CD14-positive monocyte (primary cell): Measurements from ENCODE around the gene RPL18A. TPM values are rescaled to one million over a fixed set of nuclear protein-coding genes. Genes with fewer than 3 reads are reported as not detected.
A peak's percentile ranks its signal among the peaks of the same experiment; 100 is the strongest.

ENCODE experiments used
- DNase-seq, 3 donors: peaks; one replicate each; pipeline ENCODE4 v3.0.0-alpha.2; 2011 to 2022
- H2AFZ ChIP-seq: 2 replicates; pipeline ENCODE4 v1.6.0; 2012; ENCODE audit warnings: mild to moderate bottlenecking, low read depth, low read length, inconsistent platforms; ENCODE audit not compliant: insufficient read depth, poor library complexity, severe bottlenecking
- H3K27ac ChIP-seq, 2 donors: 1 replicate in 1 of 2; 2 replicates in 1 of 2; pipeline ENCODE4 v1.5.1; 2012 to 2013; ENCODE audit warnings: low read length in 2 of 2, control low read depth in 1 of 2, inconsistent platforms in 1 of 2, low read depth in 1 of 2, mild to moderate bottlenecking in 1 of 2
- H3K27me3 ChIP-seq, 2 donors: one replicate each; pipeline versions ENCODE4 v1.6.0 to v1.6.1; 2011 to 2013; ENCODE audit warnings: low read length in 2 of 2; ENCODE audit not compliant: control insufficient read depth in 2 of 2, insufficient read depth in 2 of 2
- H3K36me3 ChIP-seq, 2 donors: replicated peaks in 1 of 2; 1 replicate in 1 of 2; 2 replicates in 1 of 2; pipeline versions ENCODE4 v1.5.1 to v1.6.1; 2012 to 2013; ENCODE audit warnings: low read length in 2 of 2, control low read depth in 1 of 2, inconsistent platforms in 1 of 2, mild to moderate bottlenecking in 1 of 2; ENCODE audit not compliant: insufficient read depth in 2 of 2, control insufficient read depth in 1 of 2
- H3K4me1 ChIP-seq, 2 donors: 1 replicate in 1 of 2; 2 replicates in 1 of 2; pipeline versions ENCODE4 v1.5.1 to v1.6.1; 2012 to 2013; ENCODE audit warnings: low read length in 2 of 2, control low read depth in 1 of 2, inconsistent platforms in 1 of 2, mild to moderate bottlenecking in 1 of 2, moderate library complexity in 1 of 2; ENCODE audit not compliant: insufficient read depth in 2 of 2, control insufficient read depth in 1 of 2
- H3K4me2 ChIP-seq: replicated peaks from 2 replicates; pipeline ENCODE3; 2012; ENCODE audit warnings: low read length, moderate library complexity, mild to moderate bottlenecking; ENCODE audit not compliant: poor library complexity, severe bottlenecking; ENCODE audit errors: extremely low read depth
- H3K4me3 ChIP-seq, 3 experiments: fragments of 200-600 bp in 1 of 3; sonication (generic) in 1 of 3; replicated peaks in 1 of 3; 1 replicate in 2 of 3; 2 replicates in 1 of 3; pipeline ENCODE4 v1.5.1; 2011 to 2013; ENCODE audit warnings: low read length in 3 of 3, mild to moderate bottlenecking in 3 of 3, control low read depth in 2 of 3, low read depth in 2 of 3, inconsistent platforms in 1 of 3, moderate library complexity in 1 of 3
- H3K79me2 ChIP-seq: 2 replicates; pipeline ENCODE4 v1.6.0; 2012; ENCODE audit warnings: mild to moderate bottlenecking, control low read depth, inconsistent platforms, low read length, moderate library complexity; ENCODE audit not compliant: insufficient read depth
- H3K9ac ChIP-seq: 2 replicates; pipeline ENCODE4 v1.6.0; 2017; ENCODE audit warnings: low read length, mild to moderate bottlenecking; ENCODE audit not compliant: insufficient read depth, poor library complexity, severe bottlenecking
- H3K9me3 ChIP-seq, 2 donors: replicated peaks in 1 of 2; 1 replicate in 1 of 2; 2 replicates in 1 of 2; pipeline versions ENCODE4 v1.5.1 to v1.6.1; 2012 to 2013; ENCODE audit warnings: low read length in 2 of 2, control low read depth in 1 of 2; ENCODE audit not compliant: control insufficient read depth in 1 of 2, insufficient read depth in 1 of 2
- H4K20me1 ChIP-seq: 2 replicates; pipeline ENCODE4 v1.6.0; 2012; ENCODE audit warnings: mild to moderate bottlenecking, low read length, control low read depth, moderate library complexity; ENCODE audit not compliant: insufficient read depth
- H3K27ac Mint-ChIP-seq, 7 donors: one replicate each; pipeline ENCODE4 v1.8.0; 2020; ENCODE audit warnings: mild to moderate bottlenecking in 7 of 7, mixed read lengths in 7 of 7, moderate library complexity in 6 of 7, inconsistent platforms in 2 of 7
- H3K27me3 Mint-ChIP-seq, 3 donors: one replicate each; pipeline ENCODE4 v1.8.0; 2021 to 2022; ENCODE audit warnings: low read depth in 3 of 3, mild to moderate bottlenecking in 3 of 3, mixed read lengths in 3 of 3, moderate library complexity in 3 of 3, inconsistent platforms in 1 of 3
- H3K36me3 Mint-ChIP-seq, 2 donors: one replicate each; pipeline ENCODE4 v1.8.0; 2020; ENCODE audit warnings: mixed read lengths in 2 of 2, inconsistent platforms in 1 of 2, mild to moderate bottlenecking in 1 of 2
- H3K4me1 Mint-ChIP-seq: one replicate; pipeline ENCODE4 v1.8.0; 2020; ENCODE audit warnings: mild to moderate bottlenecking, mixed read lengths
- H3K4me3 Mint-ChIP-seq, 2 donors: one replicate each; pipeline ENCODE4 v1.8.0; 2020; ENCODE audit warnings: mild to moderate bottlenecking in 2 of 2, mixed read lengths in 2 of 2, moderate library complexity in 1 of 2
- H3K9me3 Mint-ChIP-seq, 7 donors: one replicate each; pipeline ENCODE4 v1.8.0; 2020 to 2022; ENCODE audit warnings: mixed read lengths in 7 of 7, mild to moderate bottlenecking in 6 of 7, moderate library complexity in 6 of 7, inconsistent platforms in 2 of 7
- CTCF ChIP-seq: fragments of 200-600 bp; IDR thresholded peaks from one replicate; pipeline ENCODE4 v1.8.0; 2022; ENCODE audit warnings: antibody characterized with exemption, mild to moderate bottlenecking
- WGBS: methylation state at CpG from one replicate; pipeline ENCODE4 v1.1.5; 2013; ENCODE audit warnings: missing lambda C conversion rate; ENCODE audit not compliant: insufficient coverage; 5-methylcytosine and 5-hydroxymethylcytosine counted together
- intact Hi-C, 2 donors: fragments of 100-400 bp; cut with micrococcal nuclease; formaldehyde crosslinking; loops; one replicate each; pipeline versions ENCODE4 v1.15.0 to v1.15.1; 2023
- polyA plus RNA-seq, 3 donors: library from polyadenylated mRNA; depleted of rRNA in 1 of 3; unstranded in 2 of 3; stranded (reverse) in 1 of 3; fragments of 300-500 nt in 2 of 3; fragments of >200 nt in 1 of 3; fragmentation: Illumina TruSeq in 2 of 3; gene quantifications; 1 replicate in 2 of 3; 2 replicates in 1 of 3; pipeline ENCODE4 v1.2.3, GENCODE V29; 2012 to 2021

Gene RPL18A
- polyA plus RNA-seq, 3 donors, result 1,189 to 1,285 (median 1,268) TPM

- Histone ChIP-seq H3K4me2 (no peak overlapping the region), H3K4me1 (no peaks in the 10 kb centered on the region), H2AFZ (no peak overlapping the region), H3K36me3 (no peaks in the 10 kb centered on the region), H3K27me3 (no peaks in the 10 kb centered on the region), H3K27ac (no peak overlapping the region), H4K20me1 (no peaks in the 10 kb centered on the region), H3K4me3 (no peak overlapping the region), H3K79me2 (no peaks in the 10 kb centered on the region), H3K9ac (no peak overlapping the region), H3K9me3 (peaks cover 13 to 25% of the 10 kb centered on the region in 2 donors)
- H3K9me3 Mint-ChIP-seq, result peaks cover 8 to 33% (median 22%) of the 10 kb centered on the region in 7 donors
- H3K27ac Mint-ChIP-seq, result no peak overlapping the region
- DNase-seq, result no peak
- H3K36me3 Mint-ChIP-seq, result no peaks in the 10 kb centered on the region
- no peak for TF ChIP-seq CTCF
- H3K4me1 Mint-ChIP-seq, result no peaks in the 10 kb centered on the region
- H3K4me3 Mint-ChIP-seq, result no peak overlapping the region
- H3K27me3 Mint-ChIP-seq, result peaks cover 0 to 13% (median 8%) of the 10 kb centered on the region in 3 donors
- intact Hi-C loops, result no loop called here
- no CpG with 5 or more reads among the region's 3 CpGs for WGBS
Measured at GRCh38 chr19:17908244-17908643, 48.5 kb downstream of the RPL18A start.

- Mint-ChIP-seq H3K9me3 (peaks cover 13 to 42% (median 31%) of the 10 kb centered on the region in 7 donors), H3K27me3 (peaks cover 0 to 15% (median 6%) of the 10 kb centered on the region in 3 donors), H3K4me1 (no peaks in the 10 kb centered on the region), H3K36me3 (no peaks in the 10 kb centered on the region), H3K4me3 (no peak overlapping the region), H3K27ac (peak overlapping the region in 2 of 7 donors; percentile 52 to 80)
- Histone ChIP-seq H3K4me2 (no peak overlapping the region), H4K20me1 (no peaks in the 10 kb centered on the region), H3K4me1 (no peaks in the 10 kb centered on the region), H2AFZ (no peak overlapping the region), H3K9me3 (peaks cover 21 to 34% of the 10 kb centered on the region in 2 donors), H3K27ac (no peak overlapping the region), H3K79me2 (no peaks in the 10 kb centered on the region), H3K4me3 (no peak overlapping the region), H3K27me3 (no peaks in the 10 kb centered on the region), H3K36me3 (no peaks in the 10 kb centered on the region), H3K9ac (no peak overlapping the region)
- intact Hi-C loops, result no loop called here
- no peak for TF ChIP-seq CTCF
- no peak for DNase-seq
- 72% methylated on average over 5 of the region's 7 CpGs for WGBS
Measured at GRCh38 chr19:17909003-17909732, 49.5 kb downstream of the RPL18A start.
